Left ventricle myocardium inferior (tissue), 1 donor: ENCODE measurements around the gene IKZF3. TPM values are rescaled to one million over a fixed set of nuclear protein-coding genes. Genes with fewer than 3 reads are reported as not detected.

Source experiments
- DNase-seq: peaks from one replicate; pipeline ENCODE4 v3.0.0-alpha.2; 2020
- H3K27ac ChIP-seq: fragments of 200-600 bp; replicated peaks from 2 replicates; pipeline ENCODE4 v1.8.0; 2021
- H3K27me3 ChIP-seq: fragments of 200-600 bp; 2 replicates; pipeline ENCODE4 v1.8.0; 2021; ENCODE audit warnings: low read depth
- H3K36me3 ChIP-seq: fragments of 200-600 bp; 2 replicates; pipeline ENCODE4 v1.8.0; 2021
- H3K4me1 ChIP-seq: fragments of 200-600 bp; 2 replicates; pipeline ENCODE4 v1.8.0; 2021
- H3K4me3 ChIP-seq: fragments of 200-600 bp; 2 replicates; pipeline ENCODE4 v1.8.0; 2021; ENCODE audit warnings: mild to moderate bottlenecking, moderate library complexity
- H3K9me3 ChIP-seq: fragments of 200-600 bp; replicated peaks from 2 replicates; pipeline ENCODE4 v1.8.0; 2021
- CTCF ChIP-seq: fragments of 200-600 bp; IDR thresholded peaks from 2 replicates; pipeline ENCODE4 v1.8.0; 2021; ENCODE audit warnings: antibody characterized with exemption, mild to moderate bottlenecking, borderline replicate concordance
- intact Hi-C: fragments of 100-400 bp; cut with micrococcal nuclease; formaldehyde crosslinking; loops from one replicate; pipeline ENCODE4 v1.11.0; 2022
- total RNA-seq: library from RNA; stranded (reverse); fragmentation: NEBNext Ultra II Directional; extraction: Animal tissue kit (Norgen Biotek cat#: 25700); gene quantifications from one replicate; pipeline ENCODE4 v1.2.1, GENCODE V29; 2021
- donor health status: DM: no; HTN: yes; CAD: no; lungs with severe emphysema.

Gene IKZF3
- total RNA-seq, 1 donor from 2014 or later: 0.16 TPM

GRCh38 chr17:39831588-39831987 is 32.5 kb downstream of the IKZF3 start:
- H3K4me3 ChIP-seq: no peak overlapping the region
- peaks cover 8% of the 10 kb centered on the region for H3K9me3 ChIP-seq
- H3K27ac ChIP-seq: no peak overlapping the region
- intact Hi-C loops: no loop called here
- peaks cover 41% of the 10 kb centered on the region for H3K27me3 ChIP-seq
- no peaks in the 10 kb centered on the region for H3K4me1 ChIP-seq
- no peaks in the 10 kb centered on the region for H3K36me3 ChIP-seq
- TF ChIP-seq CTCF: no peak
- DNase-seq: no peak

- Histone ChIP-seq H3K27ac (no peak overlapping the region), H3K36me3 (no peaks in the 10 kb centered on the region), H3K9me3 (peaks cover 13% of the 10 kb centered on the region), H3K27me3 (peaks cover 56% of the 10 kb centered on the region), H3K4me1 (no peaks in the 10 kb centered on the region), H3K4me3 (no peak overlapping the region)
- TF ChIP-seq CTCF: no peak
- intact Hi-C loops: no loop called here
- DNase-seq: no peak
Observed at GRCh38 chr17:39828443-39828842, 35.7 kb downstream of the IKZF3 start.

GRCh38 chr17:39826334-39826733 is 37.8 kb downstream of the IKZF3 start:
- peaks cover 15% of the 10 kb centered on the region for H3K9me3 ChIP-seq
- peaks cover 58% of the 10 kb centered on the region for H3K27me3 ChIP-seq
- H3K36me3 ChIP-seq: no peaks in the 10 kb centered on the region
- intact Hi-C loops: no loop called here
- no peaks in the 10 kb centered on the region for H3K4me1 ChIP-seq
- no peak overlapping the region for H3K27ac ChIP-seq
- no peak overlapping the region for H3K4me3 ChIP-seq
- TF ChIP-seq CTCF: no peak
- no peak for DNase-seq

GRCh38 chr17:39823407-39824054 is 40.6 kb downstream of the IKZF3 start:
- intact Hi-C loops: no loop called here
- TF ChIP-seq CTCF: no peak
- no peak overlapping the region for H3K4me3 ChIP-seq
- no peaks in the 10 kb centered on the region for H3K4me1 ChIP-seq
- H3K9me3 ChIP-seq: peaks cover 15% of the 10 kb centered on the region
- H3K27ac ChIP-seq: no peak overlapping the region
- DNase-seq: no peak
- peaks cover 64% of the 10 kb centered on the region for H3K27me3 ChIP-seq
- H3K36me3 ChIP-seq: no peaks in the 10 kb centered on the region

- TF ChIP-seq CTCF: no peak
- Histone ChIP-seq H3K27me3 (peaks cover 53% of the 10 kb centered on the region), H3K4me3 (no peak overlapping the region), H3K4me1 (no peaks in the 10 kb centered on the region), H3K27ac (no peak overlapping the region), H3K36me3 (no peaks in the 10 kb centered on the region), H3K9me3 (peaks cover 15% of the 10 kb centered on the region)
- DNase-seq: no peak
- intact Hi-C loops: no loop called here
Observed at GRCh38 chr17:39822051-39822451, 42.1 kb downstream of the IKZF3 start.
